Measurements from ENCODE around the gene GALNT2. TPM values are rescaled to one million over a fixed set of nuclear protein-coding genes. Genes with fewer than 3 reads are reported as not detected.

GALNT2 gene
- total and polyA plus RNA-seq, 10 of the 15 experiments (the other 5 are each of a cell fraction or from before 2014, with no cell fraction given), result 0.52 to 27.7 (median 16.3) TPM

DNA sequence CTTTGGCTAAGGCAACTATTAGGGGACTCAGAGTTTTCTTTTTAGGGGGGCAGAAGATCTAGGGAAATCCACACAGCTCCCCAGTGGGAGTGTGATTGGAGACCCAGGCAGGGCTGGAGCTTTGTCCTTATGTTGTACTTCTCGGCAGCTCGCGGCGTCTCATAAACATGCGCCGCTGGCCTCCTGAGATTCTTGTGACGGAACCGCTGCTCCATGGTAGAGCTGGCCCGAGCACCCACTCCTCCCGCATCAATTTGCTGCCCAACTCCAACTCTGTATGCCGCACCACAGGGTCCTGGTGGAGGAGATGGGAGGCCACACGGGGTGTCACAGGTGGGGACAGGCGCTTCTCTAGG, 143.9 kb downstream of the GALNT2 start:
- TF ChIP-seq RUNX3 (IDR thresholded peaks at IDR 0.05; ENCODE audit: low read length) (no peak), NFYA (IDR thresholded peaks at IDR 0.05; ENCODE audit: borderline replicate concordance, low read depth, low read length) (no peak), YBX1 (IDR thresholded peaks at IDR 0.05) (no peak), FOXK2 (IDR thresholded peaks at IDR 0.05) (no peak), YY1 (IDR thresholded peaks at IDR 0.05; ENCODE audit: low read depth, low read length) (no peak), SUPT20H (IDR thresholded peaks at IDR 0.05; ENCODE audit: borderline replicate concordance, control insufficient read depth, low read depth, low read length) (no peak), MYC (IDR thresholded peaks at IDR 0.05; ENCODE audit: insufficient read depth, insufficient read length, insufficient replicate concordance, low read length, severe bottlenecking) (no peak), HDAC6 (IDR thresholded peaks at IDR 0.05; ENCODE audit: unreplicated experiment) (no peak)
- TF ChIP-seq, protein P1, sequence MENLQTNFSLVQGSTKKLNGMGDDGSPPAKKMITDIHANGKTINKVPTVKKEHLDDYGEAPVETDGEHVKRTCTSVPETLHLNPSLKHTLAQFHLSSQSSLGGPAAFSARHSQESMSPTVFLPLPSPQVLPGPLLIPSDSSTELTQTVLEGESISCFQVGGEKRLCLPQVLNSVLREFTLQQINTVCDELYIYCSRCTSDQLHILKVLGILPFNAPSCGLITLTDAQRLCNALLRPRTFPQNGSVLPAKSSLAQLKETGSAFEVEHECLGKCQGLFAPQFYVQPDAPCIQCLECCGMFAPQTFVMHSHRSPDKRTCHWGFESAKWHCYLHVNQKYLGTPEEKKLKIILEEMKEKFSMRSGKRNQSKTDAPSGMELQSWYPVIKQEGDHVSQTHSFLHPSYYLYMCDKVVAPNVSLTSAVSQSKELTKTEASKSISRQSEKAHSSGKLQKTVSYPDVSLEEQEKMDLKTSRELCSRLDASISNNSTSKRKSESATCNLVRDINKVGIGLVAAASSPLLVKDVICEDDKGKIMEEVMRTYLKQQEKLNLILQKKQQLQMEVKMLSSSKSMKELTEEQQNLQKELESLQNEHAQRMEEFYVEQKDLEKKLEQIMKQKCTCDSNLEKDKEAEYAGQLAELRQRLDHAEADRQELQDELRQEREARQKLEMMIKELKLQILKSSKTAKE (IDR thresholded peaks at IDR 0.05; ENCODE audit: low read depth, poor library complexity, severe bottlenecking), result no peak
- intact Hi-C loops (cut with micrococcal nuclease; ENCODE audit: unreplicated experiment), result no loop called here
- no peak for DNase-seq (ENCODE audit: low read depth, low spot score)
- no TSS peak for BruUV-seq (replicated peaks)
- Histone ChIP-seq H3K4me2 (ENCODE audit: control insufficient read depth, insufficient read depth) (no peak overlapping the region), H3K9ac (ENCODE audit: control insufficient read depth, insufficient read depth, low read length) (no peak overlapping the region), H3K9me3 (replicated peaks; ENCODE audit: control insufficient read depth, insufficient read depth, low read length) (no peaks in the 10 kb centered on the region), H3K36me3 (ENCODE audit: control insufficient read depth in 2 of 2, insufficient read depth in 2 of 2, low read length in 1 of 2) (peaks cover 0 to 4% of the 10 kb centered on the region in 2 experiments; a peak in 1 of 4 replicates), H3K4me1 (ENCODE audit: control insufficient read depth, insufficient read depth, low read length) (peaks cover 52% of the 10 kb centered on the region), H2AFZ (ENCODE audit: control insufficient read depth, low read depth, low read length) (no peak overlapping the region), H4K20me1 (ENCODE audit: control insufficient read depth, insufficient read depth) (no peaks in the 10 kb centered on the region), H3K27me3 (replicated peaks in 1 of 2; ENCODE audit: control insufficient read depth in 2 of 2, insufficient read depth in 2 of 2, low read length in 1 of 2) (no peaks in the 10 kb centered on the region), H3K27ac (ENCODE audit: control insufficient read depth, insufficient read depth) (no peak overlapping the region), H3K79me2 (ENCODE audit: control insufficient read depth, insufficient read depth, low read length) (peaks cover 2% of the 10 kb centered on the region), H3K4me3 (no peak overlapping the region)
- CTCF ChIA-PET, result interaction anchor here (1.2 to 5.1 kb wide), 5 partner anchors 11 to 128 kb away, joined by 3 to 14 read pairs (median 5); no protein-coding TSS in a partner anchor
- no peak for FAIRE-seq
- ATAC-seq, result no peak
- RAD21 ChIA-PET (ENCODE audit: unreplicated experiment), result interaction anchor here (1.1 to 3.4 kb wide), 4 partner anchors 65 to 106 kb away, joined by 4 to 19 read pairs (median 6); no protein-coding TSS in a partner anchor
- WGBS (ENCODE audit: insufficient coverage, insufficient replicate concordance, low lambda C conversion rate, missing lambda C conversion rate), result over 99% methylated on average over 13 of the region's 13 CpGs
- POLR2A ChIA-PET, result interaction anchor here (1.1 kb wide), 1 partner anchor 38 kb away, joined by 3 read pairs; no protein-coding TSS in a partner anchor
- in situ Hi-C loops (cut with MboI), result loop anchor here (5.0 kb wide), 1 partner anchor 89 kb away; no protein-coding TSS in a partner anchor
- SMC1A ChIA-PET (ENCODE audit: uncharacterized antibody, unreplicated experiment), result interaction anchor here (1.2 to 4.9 kb wide), 7 partner anchors 10 to 109 kb away, joined by 3 to 23 read pairs (median 7); no protein-coding TSS in a partner anchor
